ENCODE data around the gene FOXD4L6.
"Not testable (repeated sequence)": the region's sequence is repeated elsewhere in the genome, so short reads cannot be mapped to it uniquely, and the experiment has no call there.

The FOXD4L6 gene

GRCh38 chr9:41128581-41128980 lies at the start of gene FOXD4L6:
FOXD4L6 (minus strand) TSS chr9:41128681; CDS start chr9:41128383, 298 bp downstream.
- in situ Hi-C loops (cut with HindIII; ENCODE audit: low pct_unique_long_range_greater_than_20kb, low sequenced_read_pairs); DNase-seq (ENCODE audit: low read depth in 1 of 2, low spot score in 1 of 2): not testable (repeated sequence)

GRCh38 chr9:41174994-41175393 lies 46.5 kb upstream of the FOXD4L6 start:
- DNase-seq (ENCODE audit: low read depth in 1 of 2, low spot score in 1 of 2); in situ Hi-C loops (cut with HindIII; ENCODE audit: low pct_unique_long_range_greater_than_20kb, low sequenced_read_pairs): not testable (repeated sequence)

- DNase-seq (ENCODE audit: low read depth in 1 of 2, low spot score in 1 of 2); in situ Hi-C loops (cut with HindIII; ENCODE audit: low pct_unique_long_range_greater_than_20kb, low sequenced_read_pairs): not testable (repeated sequence)
Observed at GRCh38 chr9:41150116-41150515, 21.6 kb upstream of the FOXD4L6 start.

- in situ Hi-C loops (cut with HindIII; ENCODE audit: low pct_unique_long_range_greater_than_20kb, low sequenced_read_pairs); DNase-seq (ENCODE audit: low read depth in 1 of 2, low spot score in 1 of 2): not testable (repeated sequence)
Observed at GRCh38 chr9:41141878-41142277, 13.4 kb upstream of the FOXD4L6 start.

- in situ Hi-C loops (cut with HindIII; ENCODE audit: low pct_unique_long_range_greater_than_20kb, low sequenced_read_pairs); DNase-seq (ENCODE audit: low read depth in 1 of 2, low spot score in 1 of 2): not testable (repeated sequence)
Observed at GRCh38 chr9:41126746-41127446, 1.6 kb downstream of the FOXD4L6 start.

GRCh38 chr9:41125936-41126335 lies 2.5 kb downstream of the FOXD4L6 start:
- in situ Hi-C loops (cut with HindIII; ENCODE audit: low pct_unique_long_range_greater_than_20kb, low sequenced_read_pairs); DNase-seq (ENCODE audit: low read depth in 1 of 2, low spot score in 1 of 2): not testable (repeated sequence)

- DNase-seq (ENCODE audit: low read depth in 1 of 2, low spot score in 1 of 2); in situ Hi-C loops (cut with HindIII; ENCODE audit: low pct_unique_long_range_greater_than_20kb, low sequenced_read_pairs): not testable (repeated sequence)
Observed at GRCh38 chr9:41125109-41125658, 3.3 kb downstream of the FOXD4L6 start.

GRCh38 chr9:41124250-41125108 lies 4.0 kb downstream of the FOXD4L6 start:
- DNase-seq (ENCODE audit: low read depth in 1 of 2, low spot score in 1 of 2); in situ Hi-C loops (cut with HindIII; ENCODE audit: low pct_unique_long_range_greater_than_20kb, low sequenced_read_pairs): not testable (repeated sequence)

GRCh38 chr9:41123812-41124211 lies 4.7 kb downstream of the FOXD4L6 start:
- DNase-seq (ENCODE audit: low read depth in 1 of 2, low spot score in 1 of 2); in situ Hi-C loops (cut with HindIII; ENCODE audit: low pct_unique_long_range_greater_than_20kb, low sequenced_read_pairs): not testable (repeated sequence)

- in situ Hi-C loops (cut with HindIII; ENCODE audit: low pct_unique_long_range_greater_than_20kb, low sequenced_read_pairs) = not testable (repeated sequence)
Observed at GRCh38 chr9:41123396-41123795, 5.1 kb downstream of the FOXD4L6 start.

GRCh38 chr9:41120696-41121095 lies 7.8 kb downstream of the FOXD4L6 start:
- in situ Hi-C loops (cut with HindIII; ENCODE audit: low pct_unique_long_range_greater_than_20kb, low sequenced_read_pairs); DNase-seq (ENCODE audit: low read depth in 1 of 2, low spot score in 1 of 2): not testable (repeated sequence)

More at GRCh38 chr9:41123396-41123795, 5.1 kb downstream of the FOXD4L6 start:
- not testable (repeated sequence) for DNase-seq (ENCODE audit: low read depth in 1 of 2, low spot score in 1 of 2)

GRCh38 chr9:41119719-41120118 lies 8.8 kb downstream of the FOXD4L6 start:
- in situ Hi-C loops (cut with HindIII; ENCODE audit: low pct_unique_long_range_greater_than_20kb, low sequenced_read_pairs); DNase-seq (ENCODE audit: low read depth in 1 of 2, low spot score in 1 of 2): not testable (repeated sequence)

GRCh38 chr9:41119311-41119710 lies 9.2 kb downstream of the FOXD4L6 start:
- DNase-seq (ENCODE audit: low read depth in 1 of 2, low spot score in 1 of 2); in situ Hi-C loops (cut with HindIII; ENCODE audit: low pct_unique_long_range_greater_than_20kb, low sequenced_read_pairs): not testable (repeated sequence)

GRCh38 chr9:41113348-41113747 lies 15.1 kb downstream of the FOXD4L6 start:
- DNase-seq (ENCODE audit: low read depth in 1 of 2, low spot score in 1 of 2); in situ Hi-C loops (cut with HindIII; ENCODE audit: low pct_unique_long_range_greater_than_20kb, low sequenced_read_pairs): not testable (repeated sequence)

GRCh38 chr9:41111414-41111813 lies 17.1 kb downstream of the FOXD4L6 start:
- in situ Hi-C loops (cut with HindIII; ENCODE audit: low pct_unique_long_range_greater_than_20kb, low sequenced_read_pairs) = not testable (repeated sequence)

GRCh38 chr9:41110913-41111312 lies 17.6 kb downstream of the FOXD4L6 start:
- DNase-seq (ENCODE audit: low read depth in 1 of 2, low spot score in 1 of 2); in situ Hi-C loops (cut with HindIII; ENCODE audit: low pct_unique_long_range_greater_than_20kb, low sequenced_read_pairs): not testable (repeated sequence)

More at GRCh38 chr9:41111414-41111813, 17.1 kb downstream of the FOXD4L6 start:
- DNase-seq (ENCODE audit: low read depth in 1 of 2, low spot score in 1 of 2) = not testable (repeated sequence)

- DNase-seq (ENCODE audit: low read depth in 1 of 2, low spot score in 1 of 2); in situ Hi-C loops (cut with HindIII; ENCODE audit: low pct_unique_long_range_greater_than_20kb, low sequenced_read_pairs): not testable (repeated sequence)
Observed at GRCh38 chr9:41109253-41109652, 19.2 kb downstream of the FOXD4L6 start.

GRCh38 chr9:41108816-41109215 lies 19.7 kb downstream of the FOXD4L6 start:
- in situ Hi-C loops (cut with HindIII; ENCODE audit: low pct_unique_long_range_greater_than_20kb, low sequenced_read_pairs); DNase-seq (ENCODE audit: low read depth in 1 of 2, low spot score in 1 of 2): not testable (repeated sequence)
